Measurements from ENCODE around the gene CPEB3.

- TF ChIP-seq CTCF (IDR thresholded peaks at IDR 0.05) (no peak), POLR2AphosphoS5 (IDR thresholded peaks at IDR 0.05; ENCODE audit: insufficient read depth in 1 of 2, low read depth in 1 of 2) (no peak), POLR2A (IDR thresholded peaks at IDR 0.05) (no peak)
Measured at GRCh38 chr10:92005978-92006377, 284.9 kb downstream of the CPEB3 start.

Data from vagina (tissue), 2 donors.